ENCODE measurements around the gene MTHFD2L. TPM values are rescaled to one million over a fixed set of nuclear protein-coding genes. Genes with fewer than 3 reads are reported as not detected.

MTHFD2L gene
- total and polyA plus RNA-seq, 10 of the 15 experiments (the other 5 are each of a cell fraction or from before 2014, with no cell fraction given): 4.8 to 25.4 (median 14.4) TPM

GRCh38 chr4:74262522-74262921 is 104.6 kb downstream of the MTHFD2L start:
- H3K4me1 ChIP-seq (ENCODE audit: control insufficient read depth, insufficient read depth, low read length): no peaks in the 10 kb centered on the region
- H4K20me1 ChIP-seq (ENCODE audit: control insufficient read depth, insufficient read depth): no peaks in the 10 kb centered on the region
- H3K4me2 ChIP-seq (ENCODE audit: control insufficient read depth, insufficient read depth): no peak overlapping the region
- intact Hi-C loops (cut with micrococcal nuclease; ENCODE audit: unreplicated experiment): no loop called here
- no peak for DNase-seq (ENCODE audit: low read depth, low spot score)
- CTCF ChIA-PET: no interaction called here
- no peak for ATAC-seq
- SMC1A ChIA-PET (ENCODE audit: uncharacterized antibody, unreplicated experiment): no interaction called here
- in situ Hi-C loops (cut with MboI): no loop called here
- H3K4me3 ChIP-seq: no peak overlapping the region
- H3K9ac ChIP-seq (ENCODE audit: control insufficient read depth, insufficient read depth, low read length): no peak overlapping the region
- RAD21 ChIA-PET (ENCODE audit: unreplicated experiment): no interaction called here
- no peak overlapping the region for H2AFZ ChIP-seq (ENCODE audit: control insufficient read depth, low read depth, low read length)
- H3K36me3 ChIP-seq (ENCODE audit: control insufficient read depth in 2 of 2, insufficient read depth in 2 of 2, low read length in 1 of 2): no peaks in the 10 kb centered on the region
- H3K79me2 ChIP-seq (ENCODE audit: control insufficient read depth, insufficient read depth, low read length): no peaks in the 10 kb centered on the region
- H3K9me3 ChIP-seq (replicated peaks; ENCODE audit: control insufficient read depth, insufficient read depth, low read length): no peaks in the 10 kb centered on the region
- H3K27ac ChIP-seq (ENCODE audit: control insufficient read depth, insufficient read depth): no peak overlapping the region
- POLR2A ChIA-PET: no interaction called here
- no peaks in the 10 kb centered on the region for H3K27me3 ChIP-seq (replicated peaks in 1 of 2; ENCODE audit: control insufficient read depth in 2 of 2, insufficient read depth in 2 of 2, low read length in 1 of 2)
- FAIRE-seq: no peak
- no peak for TF ChIP-seq MEF2B (IDR thresholded peaks at IDR 0.05; ENCODE audit: partially characterized antibody, poor library complexity, severe bottlenecking)
- TF ChIP-seq REST (IDR thresholded peaks at IDR 0.05; ENCODE audit: low read depth, low read length): no peak
- no peak for TF ChIP-seq TARDBP (IDR thresholded peaks at IDR 0.05; ENCODE audit: borderline replicate concordance)
- BruUV-seq (replicated peaks): no TSS peak

DNA sequence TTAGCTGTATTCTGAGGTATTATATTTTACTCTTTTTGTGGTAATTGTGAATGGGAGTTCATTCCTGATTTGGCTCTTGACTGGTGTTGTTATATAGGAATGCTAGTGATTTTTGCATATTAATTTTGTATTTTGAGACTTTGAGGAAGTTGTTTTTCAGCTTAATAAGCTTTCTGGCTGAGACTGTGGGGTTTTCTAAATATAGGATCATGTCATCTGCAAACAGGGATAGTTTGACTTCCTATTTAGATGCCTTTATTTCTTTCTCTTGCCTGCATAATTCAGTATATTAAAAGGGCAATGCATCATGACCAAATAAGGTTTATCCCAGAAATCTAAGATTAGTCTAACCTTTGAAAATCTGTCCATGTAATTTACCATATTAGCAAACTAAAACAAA is 105.6 kb downstream of the MTHFD2L start:
- DNase-seq (ENCODE audit: low read depth, low spot score): no peak
- CTCF ChIA-PET: no interaction called here
- TF ChIP-seq SMAD5 (IDR thresholded peaks at IDR 0.05; ENCODE audit: low read depth) (no peak), YBX1 (IDR thresholded peaks at IDR 0.05) (no peak), EED (IDR thresholded peaks at IDR 0.05; ENCODE audit: low read depth) (no peak), CEBPB (IDR thresholded peaks at IDR 0.05; ENCODE audit: borderline replicate concordance in 1 of 2, low read depth in 2 of 2, low read length in 2 of 2) (no peak), RAD21 (IDR thresholded peaks at IDR 0.05; ENCODE audit: insufficient read depth, low read depth, low read length) (no peak), BACH1 (IDR thresholded peaks at IDR 0.05; ENCODE audit: borderline replicate concordance) (no peak), KDM1A (IDR thresholded peaks at IDR 0.05; ENCODE audit: borderline replicate concordance) (no peak), ZNF622 (IDR thresholded peaks at IDR 0.05) (no peak), MEF2B (IDR thresholded peaks at IDR 0.05; ENCODE audit: partially characterized antibody, poor library complexity, severe bottlenecking) (no peak)
- TF ChIP-seq, protein P1, sequence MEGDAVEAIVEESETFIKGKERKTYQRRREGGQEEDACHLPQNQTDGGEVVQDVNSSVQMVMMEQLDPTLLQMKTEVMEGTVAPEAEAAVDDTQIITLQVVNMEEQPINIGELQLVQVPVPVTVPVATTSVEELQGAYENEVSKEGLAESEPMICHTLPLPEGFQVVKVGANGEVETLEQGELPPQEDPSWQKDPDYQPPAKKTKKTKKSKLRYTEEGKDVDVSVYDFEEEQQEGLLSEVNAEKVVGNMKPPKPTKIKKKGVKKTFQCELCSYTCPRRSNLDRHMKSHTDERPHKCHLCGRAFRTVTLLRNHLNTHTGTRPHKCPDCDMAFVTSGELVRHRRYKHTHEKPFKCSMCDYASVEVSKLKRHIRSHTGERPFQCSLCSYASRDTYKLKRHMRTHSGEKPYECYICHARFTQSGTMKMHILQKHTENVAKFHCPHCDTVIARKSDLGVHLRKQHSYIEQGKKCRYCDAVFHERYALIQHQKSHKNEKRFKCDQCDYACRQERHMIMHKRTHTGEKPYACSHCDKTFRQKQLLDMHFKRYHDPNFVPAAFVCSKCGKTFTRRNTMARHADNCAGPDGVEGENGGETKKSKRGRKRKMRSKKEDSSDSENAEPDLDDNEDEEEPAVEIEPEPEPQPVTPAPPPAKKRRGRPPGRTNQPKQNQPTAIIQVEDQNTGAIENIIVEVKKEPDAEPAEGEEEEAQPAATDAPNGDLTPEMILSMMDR (IDR thresholded peaks at IDR 0.05 in 2 of 3, conservative IDR thresholded peaks at IDR 0.05 in 1 of 3; ENCODE audit: control insufficient read depth in 2 of 3, extremely low read depth in 1 of 3, insufficient read depth in 1 of 3, low read depth in 3 of 3, low read length in 3 of 3): no peak

More for the DNA sequence above, 105.6 kb downstream of the MTHFD2L start:
- H3K4me3 ChIP-seq: no peak overlapping the region
- no peak overlapping the region for H3K27ac ChIP-seq (ENCODE audit: control insufficient read depth, insufficient read depth)
- H3K4me1 ChIP-seq (ENCODE audit: control insufficient read depth, insufficient read depth, low read length): no peaks in the 10 kb centered on the region
- ChIA-PET POLR2A (no interaction called here), RAD21 (ENCODE audit: unreplicated experiment) (no interaction called here), SMC1A (ENCODE audit: uncharacterized antibody, unreplicated experiment) (interaction anchor here (1.1 kb wide), 1 partner anchor 623 kb away, joined by 3 read pairs; no protein-coding TSS in a partner anchor)
- H3K36me3 ChIP-seq (ENCODE audit: control insufficient read depth in 2 of 2, insufficient read depth in 2 of 2, low read length in 1 of 2): no peaks in the 10 kb centered on the region
- H4K20me1 ChIP-seq (ENCODE audit: control insufficient read depth, insufficient read depth): no peaks in the 10 kb centered on the region
- intact Hi-C loops (cut with micrococcal nuclease; ENCODE audit: unreplicated experiment) (no loop called here), in situ Hi-C loops (cut with MboI) (no loop called here)
- BruUV-seq (replicated peaks): no TSS peak
- no peak overlapping the region for H2AFZ ChIP-seq (ENCODE audit: control insufficient read depth, low read depth, low read length)
- H3K4me2 ChIP-seq (ENCODE audit: control insufficient read depth, insufficient read depth): no peak overlapping the region
- no peaks in the 10 kb centered on the region for H3K27me3 ChIP-seq (replicated peaks in 1 of 2; ENCODE audit: control insufficient read depth in 2 of 2, insufficient read depth in 2 of 2, low read length in 1 of 2)
- no peak overlapping the region for H3K9ac ChIP-seq (ENCODE audit: control insufficient read depth, insufficient read depth, low read length)
- ATAC-seq: no peak
- H3K79me2 ChIP-seq (ENCODE audit: control insufficient read depth, insufficient read depth, low read length): no peaks in the 10 kb centered on the region
- FAIRE-seq: no peak
- no peaks in the 10 kb centered on the region for H3K9me3 ChIP-seq (replicated peaks; ENCODE audit: control insufficient read depth, insufficient read depth, low read length)
